ENCODE measurements around the gene DQX1. TPM values are rescaled to one million over a fixed set of nuclear protein-coding genes. Genes with fewer than 3 reads are reported as not detected.

The DQX1 gene
- total RNA-seq, 2 experiments from 2014 or later = 0.50 to 0.96 TPM

DNA sequence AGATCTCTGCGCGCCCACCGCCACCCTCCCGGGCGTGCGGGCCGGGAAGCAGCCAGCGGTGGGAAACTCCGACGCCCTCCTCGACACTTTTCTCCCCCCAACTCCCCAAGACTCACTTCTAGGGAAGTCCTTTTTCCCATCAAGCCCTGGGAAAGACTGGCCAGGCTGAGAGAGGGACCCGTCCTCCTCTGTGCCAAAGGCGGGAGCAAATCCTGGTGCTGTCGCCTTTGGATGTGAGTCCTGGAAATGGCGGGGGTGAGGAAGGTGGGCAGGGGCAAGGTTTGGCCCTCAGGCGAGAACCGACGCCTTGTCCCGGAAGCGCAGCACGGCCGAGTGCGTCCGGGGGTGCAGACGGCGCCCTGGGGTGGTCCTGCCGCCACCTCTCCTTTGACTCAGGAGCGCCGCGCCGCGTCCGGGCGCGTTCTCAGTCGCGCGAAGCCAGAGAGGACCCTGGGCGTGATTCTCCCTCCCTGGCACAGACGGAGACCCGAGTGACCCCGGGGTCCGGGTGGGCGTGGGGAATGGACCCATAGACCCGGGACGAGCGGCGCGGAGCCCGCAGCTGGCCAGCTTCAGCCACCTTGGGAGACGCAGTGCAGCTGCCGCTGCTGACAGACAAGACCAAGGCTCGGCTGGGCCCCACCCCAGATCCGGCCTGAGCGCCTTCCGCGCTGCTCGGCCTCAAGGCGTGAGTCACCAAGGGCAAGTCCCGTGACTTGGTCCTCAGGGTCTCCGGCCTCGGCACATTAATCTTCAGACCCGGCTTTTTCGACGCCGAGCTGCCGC, 23.1 kb downstream of the DQX1 start:
- ChIA-PET POLR2A (interaction anchor here (0.6 to 2.4 kb wide), 6 partner anchors 14 to 111 kb away, joined by 3 to 8 read pairs (median 4); partner anchors contain the start of genes AUP1, CCDC142, HTRA2 and TTC31), CTCF (interaction anchor here (0.9 to 2.1 kb wide), 8 partner anchors 20 to 82 kb away, joined by 3 to 16 read pairs (median 4); partner anchors contain the start of genes CCDC142, DQX1 and TTC31)
- Mint-ChIP-seq H3K4me1 (ENCODE audit: low read depth) (peaks cover 47% of the 10 kb centered on the region), H3K27ac (no peak overlapping the region), H3K9me3 (no peaks in the 10 kb centered on the region), H3K4me3 (peak overlapping the region; percentile 68), H3K27me3 (peaks cover 58% of the 10 kb centered on the region), H3K36me3 (ENCODE audit: low read depth) (peaks cover 33% of the 10 kb centered on the region)
- peak; percentile 22 for ATAC-seq
- intact Hi-C loops (cut with micrococcal nuclease) = no loop called here
- DNase-seq = peak; percentile 73
- TF ChIP-seq, protein P1, sequence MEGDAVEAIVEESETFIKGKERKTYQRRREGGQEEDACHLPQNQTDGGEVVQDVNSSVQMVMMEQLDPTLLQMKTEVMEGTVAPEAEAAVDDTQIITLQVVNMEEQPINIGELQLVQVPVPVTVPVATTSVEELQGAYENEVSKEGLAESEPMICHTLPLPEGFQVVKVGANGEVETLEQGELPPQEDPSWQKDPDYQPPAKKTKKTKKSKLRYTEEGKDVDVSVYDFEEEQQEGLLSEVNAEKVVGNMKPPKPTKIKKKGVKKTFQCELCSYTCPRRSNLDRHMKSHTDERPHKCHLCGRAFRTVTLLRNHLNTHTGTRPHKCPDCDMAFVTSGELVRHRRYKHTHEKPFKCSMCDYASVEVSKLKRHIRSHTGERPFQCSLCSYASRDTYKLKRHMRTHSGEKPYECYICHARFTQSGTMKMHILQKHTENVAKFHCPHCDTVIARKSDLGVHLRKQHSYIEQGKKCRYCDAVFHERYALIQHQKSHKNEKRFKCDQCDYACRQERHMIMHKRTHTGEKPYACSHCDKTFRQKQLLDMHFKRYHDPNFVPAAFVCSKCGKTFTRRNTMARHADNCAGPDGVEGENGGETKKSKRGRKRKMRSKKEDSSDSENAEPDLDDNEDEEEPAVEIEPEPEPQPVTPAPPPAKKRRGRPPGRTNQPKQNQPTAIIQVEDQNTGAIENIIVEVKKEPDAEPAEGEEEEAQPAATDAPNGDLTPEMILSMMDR (IDR thresholded peaks at IDR 0.05) = peak; percentile 43

DNA sequence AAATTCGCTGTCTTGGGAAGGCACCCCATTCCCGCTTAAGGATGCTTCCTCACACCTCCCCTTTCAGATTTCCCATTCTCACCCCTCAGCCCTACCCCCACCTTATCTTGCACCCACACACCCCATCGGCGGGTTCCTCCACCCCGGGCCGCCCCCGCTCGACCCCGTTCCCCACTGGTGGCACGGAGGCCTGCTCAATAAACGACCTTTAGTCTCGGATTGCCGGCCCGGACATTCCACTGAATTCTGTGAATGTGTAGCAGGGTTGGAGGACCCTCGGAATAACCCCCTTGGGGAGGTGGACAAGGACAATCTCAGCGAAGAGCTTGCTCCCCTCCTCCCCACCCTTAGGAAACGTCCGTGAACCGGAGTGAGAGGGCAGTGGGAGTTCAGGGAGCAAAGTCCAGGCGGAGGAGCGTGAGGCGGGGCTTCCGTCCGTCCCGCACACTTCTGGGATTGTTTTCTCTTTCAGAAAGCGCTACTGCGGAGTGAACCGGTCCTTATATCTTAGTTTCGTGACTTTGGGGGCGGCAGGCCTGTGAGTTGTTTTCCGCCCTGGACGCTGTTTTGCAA, 23.8 kb downstream of the DQX1 start:
- H3K27me3 Mint-ChIP-seq = peaks cover 60% of the 10 kb centered on the region
- H3K36me3 Mint-ChIP-seq (ENCODE audit: low read depth) = peaks cover 31% of the 10 kb centered on the region
- DNase-seq (no peak), ATAC-seq (no peak)
- ChIA-PET POLR2A (interaction anchor here (1.1 to 2.4 kb wide), 3 partner anchors 12 to 19 kb away, joined by 3 to 8 read pairs (median 4); partner anchors contain the start of genes CCDC142 and TTC31), CTCF (no interaction called here)
- TF ChIP-seq, protein P1 (IDR thresholded peaks at IDR 0.05) = no peak
- H3K4me1 Mint-ChIP-seq (ENCODE audit: low read depth) = peaks cover 47% of the 10 kb centered on the region
- peak overlapping the region; percentile 68 for H3K4me3 Mint-ChIP-seq
- H3K27ac Mint-ChIP-seq = no peak overlapping the region
- no peaks in the 10 kb centered on the region for H3K9me3 Mint-ChIP-seq
- intact Hi-C loops (cut with micrococcal nuclease) = no loop called here

DNA sequence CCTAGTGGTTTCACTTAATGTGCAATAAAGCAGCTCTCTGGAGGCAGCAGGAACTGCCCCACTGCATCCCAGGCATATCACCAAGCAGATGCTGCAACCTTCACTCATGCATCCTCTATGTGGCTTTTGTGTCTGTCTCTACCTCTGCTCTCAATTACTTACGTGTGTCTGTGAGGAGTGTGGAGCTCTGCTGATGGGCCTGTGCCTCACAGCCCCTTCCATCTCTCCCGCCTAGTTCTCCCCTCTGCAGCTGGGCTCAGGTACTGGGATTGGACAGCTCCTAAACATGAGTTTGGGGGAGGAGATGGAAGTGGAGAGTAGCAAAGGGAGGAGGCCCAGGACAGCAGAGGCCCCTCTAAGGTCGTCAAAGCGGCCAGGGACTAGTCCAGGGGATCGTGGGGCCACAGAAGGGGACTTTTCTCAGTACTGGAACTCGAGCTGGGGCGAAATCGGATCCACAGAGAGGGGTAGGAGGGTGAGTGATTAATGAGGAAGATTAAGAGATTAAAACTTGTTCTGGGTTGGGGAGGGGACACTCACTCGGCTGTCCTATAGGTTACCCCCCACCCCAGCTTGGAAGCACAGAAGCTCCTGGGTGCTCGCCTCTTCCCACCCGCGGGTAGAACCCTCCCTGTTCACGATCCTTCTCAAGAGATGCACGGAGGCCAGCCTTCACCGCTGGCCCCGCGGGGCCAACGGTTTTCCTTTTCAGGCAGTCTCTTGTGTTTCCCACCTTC, 24.5 kb downstream of the DQX1 start:
- H3K27me3 Mint-ChIP-seq = peaks cover 60% of the 10 kb centered on the region
- no peak overlapping the region for H3K27ac Mint-ChIP-seq

DNA sequence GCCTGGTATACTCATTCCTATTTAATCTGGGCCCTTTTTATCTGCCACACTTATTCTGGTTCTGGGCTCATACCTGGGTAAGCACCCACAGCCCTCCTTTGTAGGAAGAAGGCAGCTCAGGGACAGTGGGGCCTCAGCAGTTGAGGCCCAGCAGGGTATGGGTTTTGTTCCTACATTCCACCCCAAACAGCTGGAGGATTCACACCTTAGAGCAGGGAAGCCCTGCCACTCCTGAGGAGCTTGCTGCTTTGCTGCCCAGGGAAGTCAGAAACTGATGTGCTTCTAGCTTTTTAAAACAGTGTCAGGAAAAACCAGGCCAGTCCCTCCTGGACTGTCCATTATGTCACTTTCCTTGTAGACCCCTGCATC, 25.5 kb downstream of the DQX1 start:
- ATAC-seq (no peak), DNase-seq (no peak)
- intact Hi-C loops (cut with micrococcal nuclease) = no loop called here
- POLR2A ChIA-PET = interaction anchor here (0.7 to 5.2 kb wide), 10 partner anchors 8 to 41 kb away, joined by 3 to 23 read pairs (median 4); partner anchors contain the start of genes AUP1, CCDC142, MRPL53 and TLX2
- no peak overlapping the region for H3K4me3 Mint-ChIP-seq
- no peaks in the 10 kb centered on the region for H3K9me3 Mint-ChIP-seq
- peaks cover 57% of the 10 kb centered on the region for H3K27me3 Mint-ChIP-seq
- TF ChIP-seq, protein P1 (IDR thresholded peaks at IDR 0.05) = no peak
- no peak overlapping the region for H3K27ac Mint-ChIP-seq
- CTCF ChIA-PET = interaction anchor here (0.8 to 2.4 kb wide), 6 partner anchors 8 to 85 kb away, joined by 3 to 9 read pairs (median 4); partner anchors contain the start of gene TLX2
- H3K4me1 Mint-ChIP-seq (ENCODE audit: low read depth) = peaks cover 39% of the 10 kb centered on the region
- peaks cover 20% of the 10 kb centered on the region for H3K36me3 Mint-ChIP-seq (ENCODE audit: low read depth)

More for the DNA sequence above, 24.5 kb downstream of the DQX1 start:
- H3K4me1 Mint-ChIP-seq (ENCODE audit: low read depth) = peaks cover 44% of the 10 kb centered on the region
- ChIA-PET POLR2A (interaction anchor here (0.6 to 5.2 kb wide), 11 partner anchors 8 to 42 kb away, joined by 3 to 23 read pairs (median 4); partner anchors contain the start of genes AUP1, CCDC142, MRPL53 and TLX2), CTCF (interaction anchor here (0.6 to 2.0 kb wide), 4 partner anchors 12 to 84 kb away, joined by 3 to 9 read pairs (median 4); partner anchors contain the start of genes CCDC142, TLX2 and TTC31)
- DNase-seq = no peak
- intact Hi-C loops (cut with micrococcal nuclease) = no loop called here
- TF ChIP-seq, protein P1 (IDR thresholded peaks at IDR 0.05) = no peak
- no peaks in the 10 kb centered on the region for H3K9me3 Mint-ChIP-seq
- H3K36me3 Mint-ChIP-seq (ENCODE audit: low read depth) = peaks cover 27% of the 10 kb centered on the region
- H3K4me3 Mint-ChIP-seq = peak overlapping the region; percentile 19
- ATAC-seq = no peak
